GM04504 (cell line): ENCODE results near the gene TFAP2A.
A peak's percentile ranks its signal among the peaks of the same experiment; 100 is the strongest.

ENCODE experiments used
- DNase-seq: peaks from one replicate; pipeline ENCODE4 v3.0.0-alpha.2; 2012; ENCODE audit warnings: low read depth

TFAP2A gene

GRCh38 chr6:10412461-10413261 is 2.2 kb downstream of the TFAP2A start:
- DNase-seq: no peak

- DNase-seq: peak; percentile 69
These were observed 2.9 kb downstream of the TFAP2A start for GRCh38 chr6:10411971-10412460.

- DNase-seq: no peak
These were observed 3.5 kb downstream of the TFAP2A start for GRCh38 chr6:10411131-10411970.

GRCh38 chr6:10410207-10411050 is 4.4 kb downstream of the TFAP2A start:
- DNase-seq: no peak

- DNase-seq: no peak
These were observed 5.1 kb downstream of the TFAP2A start for GRCh38 chr6:10409731-10410206.

GRCh38 chr6:10409233-10409721 is 5.6 kb downstream of the TFAP2A start:
- no peak for DNase-seq

- DNase-seq: no peak
These were observed 6.4 kb downstream of the TFAP2A start for GRCh38 chr6:10408457-10408856.

GRCh38 chr6:10407674-10408054 is 7.2 kb downstream of the TFAP2A start:
- DNase-seq: no peak

- DNase-seq: no peak
These were observed 7.7 kb downstream of the TFAP2A start for GRCh38 chr6:10407018-10407673.

GRCh38 chr6:10406556-10406955 is 8.3 kb downstream of the TFAP2A start:
- DNase-seq: no peak

- DNase-seq: no peak
These were observed 9.4 kb downstream of the TFAP2A start for GRCh38 chr6:10405513-10405900.

- DNase-seq: no peak
These were observed 9.9 kb downstream of the TFAP2A start for GRCh38 chr6:10404799-10405512.

GRCh38 chr6:10404107-10404798 is 10.6 kb downstream of the TFAP2A start:
- DNase-seq: peak; percentile 90

- no peak for DNase-seq
These were observed 11.3 kb downstream of the TFAP2A start for GRCh38 chr6:10403385-10404106.

GRCh38 chr6:10402648-10403311 is 12.1 kb downstream of the TFAP2A start:
- DNase-seq: no peak

- no peak for DNase-seq
These were observed 13.1 kb downstream of the TFAP2A start for GRCh38 chr6:10401632-10402223.

- DNase-seq: no peak
These were observed 13.8 kb downstream of the TFAP2A start for GRCh38 chr6:10401004-10401536.

- DNase-seq: no peak
These were observed 14.5 kb downstream of the TFAP2A start for GRCh38 chr6:10400330-10400729.
